Spleen (tissue), 11 donors: Measurements from ENCODE around the gene MRPS31. TPM values are rescaled to one million over a fixed set of nuclear protein-coding genes. Genes with fewer than 3 reads are reported as not detected.

Experiments used
- DNase-seq: peaks from one replicate; pipeline ENCODE4 v3.0.0-alpha.2; 2020
- H3K27ac ChIP-seq, 8 donors: fragments of 200-600 bp; sonication (generic) in 7 of 8; 1 replicate in 4 of 8; 2 replicates in 4 of 8; pipeline versions ENCODE4 v1.5.0 to v1.8.0; 2016 to 2021; ENCODE audit warnings: inconsistent platforms in 4 of 8, mild to moderate bottlenecking in 4 of 8, moderate library complexity in 1 of 8
- H3K27me3 ChIP-seq, 7 donors: fragments of 200-600 bp; sonication (generic) in 6 of 7; replicated peaks in 1 of 7; 1 replicate in 4 of 7; 2 replicates in 3 of 7; pipeline versions ENCODE4 v1.5.0 to v1.8.0; 2016 to 2021; ENCODE audit warnings: inconsistent platforms in 3 of 7, mild to moderate bottlenecking in 1 of 7
- H3K36me3 ChIP-seq, 6 donors: fragments of 200-600 bp; sonication (generic) in 5 of 6; 1 replicate in 4 of 6; 2 replicates in 2 of 6; pipeline versions ENCODE4 v1.5.0 to v1.8.0; 2016 to 2021; ENCODE audit warnings: inconsistent platforms in 2 of 6
- H3K4me1 ChIP-seq, 6 donors: fragments of 200-600 bp; sonication (generic) in 5 of 6; 1 replicate in 3 of 6; 2 replicates in 3 of 6; pipeline versions ENCODE4 v1.5.0 to v1.8.0; 2016 to 2021; ENCODE audit warnings: inconsistent platforms in 3 of 6
- H3K4me3 ChIP-seq, 8 donors: fragments of 200-600 bp; sonication (generic) in 7 of 8; 1 replicate in 4 of 8; 2 replicates in 4 of 8; pipeline versions ENCODE4 v1.5.0 to v1.8.0; 2016 to 2021; ENCODE audit warnings: inconsistent platforms in 4 of 8, mild to moderate bottlenecking in 4 of 8, moderate library complexity in 2 of 8
- H3K9me3 ChIP-seq, 8 donors: fragments of 200-600 bp; sonication (generic) in 7 of 8; 1 replicate in 4 of 8; 2 replicates in 4 of 8; pipeline versions ENCODE4 v1.5.0 to v1.8.0; 2016 to 2021; ENCODE audit warnings: inconsistent platforms in 4 of 8
- POLR2A ChIP-seq, 3 donors: fragments of 450-650 bp; IDR thresholded peaks; one replicate each; pipeline ENCODE4 v1.5.1; 2017; ENCODE audit warnings: antibody characterized with exemption in 3 of 3, mild to moderate bottlenecking in 1 of 3
- POLR2AphosphoS5 ChIP-seq, 3 donors: sonication (generic); formaldehyde crosslinking; IDR thresholded peaks; one replicate each; pipeline ENCODE4 v1.5.1; 2017; ENCODE audit warnings: antibody characterized with exemption in 3 of 3
- WGBS, 5 donors: extraction: QIAGEN DNeasy Blood & Tissue Kit in 3 of 5; methylation state at CpG; one replicate each; pipeline versions ENCODE4 v1.1.5 to v1.1.7; 2013 to 2018; 5-methylcytosine and 5-hydroxymethylcytosine counted together
- intact Hi-C: fragments of 100-400 bp; cut with DNase I; formaldehyde crosslinking; loops from one replicate; pipeline ENCODE4 v1.15.0; 2023; ENCODE audit warnings: low total_unique reads
- polyA plus RNA-seq, 3 donors: library from polyadenylated mRNA; stranded (reverse); fragments of 200-250 nt; gene quantifications; one replicate each; pipeline ENCODE4 v1.2.1, GENCODE V29; 2013
- total RNA-seq, 7 donors: library from RNA; depleted of rRNA in 3 of 7; stranded (reverse); fragments of >200 nt in 3 of 7; fragmentation: NEBNext Ultra II Directional in 4 of 7; extraction: Animal tissue kit (Norgen Biotek cat#: 25700) in 4 of 7; gene quantifications; one replicate each; pipeline versions ENCODE4 v1.1.0 to v1.2.1, GENCODE V29; 2016 to 2021
- TF ChIP-seq, protein P1 (sequence below), 11 experiments: fragments of 200-600 bp in 7 of 11; fragments of 450-650 bp in 4 of 11; sonication (generic) in 4 of 11; IDR thresholded peaks in 8 of 11; conservative IDR thresholded peaks in 3 of 11; 1 replicate in 7 of 11; 2 replicates in 4 of 11; pipeline versions ENCODE4 v1.4.0 to v1.8.0; 2016 to 2021; ENCODE audit warnings: antibody characterized with exemption in 11 of 11, inconsistent platforms in 4 of 11, mild to moderate bottlenecking in 1 of 11
- donor health status: healthy with polysubstance abuse.
- donor health status: DM: no; HTN: no; CAD: no; lungs with moderate emphysema.
- donor health status: DM: no; HTN: no; CAD: no.
- donor health status: Bipolar disorder and iron deficiency.
- donor health status: healthy.
- donor health status: DM: no; HTN: no; CAD: no.
- donor health status: DM: yes; HTN: yes; CAD: no.

The MRPS31 gene
- total and polyA plus RNA-seq, 10 donors, result 16.8 to 33.2 (median 28.1) TPM

DNA sequence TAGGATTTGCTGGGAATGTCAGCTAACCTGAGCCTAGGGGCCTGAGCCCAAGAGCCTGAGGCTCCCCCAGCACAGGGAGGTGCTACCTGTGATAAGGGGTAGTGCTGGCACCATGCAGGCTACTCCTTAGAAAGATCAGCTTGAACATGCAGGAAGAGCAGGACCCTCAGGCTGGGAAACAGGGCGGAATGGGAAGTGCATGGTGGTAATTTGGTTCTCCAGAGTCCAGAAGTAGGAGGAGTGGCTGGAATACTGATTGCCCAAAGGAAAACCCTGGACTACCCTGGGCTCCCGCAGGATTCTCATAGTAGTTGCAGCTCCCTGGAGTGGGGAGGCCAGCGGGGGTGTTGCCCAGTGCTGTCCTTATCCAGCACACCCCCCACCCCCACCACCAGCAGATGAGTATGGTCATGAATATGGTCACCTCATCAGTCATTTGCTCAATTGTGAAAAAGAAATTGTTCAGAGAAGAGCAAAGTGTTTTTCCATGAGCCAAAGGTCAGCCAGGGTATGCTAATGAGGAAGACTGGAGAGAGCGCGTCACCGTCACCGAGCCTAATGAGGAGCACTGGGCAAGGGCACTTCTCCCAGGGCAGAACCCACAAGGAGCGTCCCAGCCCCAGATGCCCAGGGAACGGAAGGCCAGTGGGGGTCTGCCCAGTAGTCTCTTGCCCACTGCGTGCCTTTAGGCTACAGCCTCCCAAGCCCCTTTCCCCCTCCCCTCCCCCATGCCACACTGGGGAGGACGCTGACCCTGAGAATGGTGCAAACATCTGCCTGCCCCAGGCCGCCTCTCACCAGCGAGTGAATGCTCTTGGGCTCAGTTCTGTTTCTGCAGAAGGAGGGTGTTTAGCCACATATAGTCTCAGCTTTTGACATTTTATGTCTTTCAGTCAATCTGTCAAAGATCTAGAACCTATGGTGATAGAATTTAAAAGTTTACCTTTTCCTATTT lies 23.7 kb upstream of the MRPS31 start:
- no peak for TF ChIP-seq POLR2A (IDR thresholded peaks at IDR 0.05)
- no peak for TF ChIP-seq POLR2AphosphoS5 (IDR thresholded peaks at IDR 0.05)
- TF ChIP-seq, protein P1, sequence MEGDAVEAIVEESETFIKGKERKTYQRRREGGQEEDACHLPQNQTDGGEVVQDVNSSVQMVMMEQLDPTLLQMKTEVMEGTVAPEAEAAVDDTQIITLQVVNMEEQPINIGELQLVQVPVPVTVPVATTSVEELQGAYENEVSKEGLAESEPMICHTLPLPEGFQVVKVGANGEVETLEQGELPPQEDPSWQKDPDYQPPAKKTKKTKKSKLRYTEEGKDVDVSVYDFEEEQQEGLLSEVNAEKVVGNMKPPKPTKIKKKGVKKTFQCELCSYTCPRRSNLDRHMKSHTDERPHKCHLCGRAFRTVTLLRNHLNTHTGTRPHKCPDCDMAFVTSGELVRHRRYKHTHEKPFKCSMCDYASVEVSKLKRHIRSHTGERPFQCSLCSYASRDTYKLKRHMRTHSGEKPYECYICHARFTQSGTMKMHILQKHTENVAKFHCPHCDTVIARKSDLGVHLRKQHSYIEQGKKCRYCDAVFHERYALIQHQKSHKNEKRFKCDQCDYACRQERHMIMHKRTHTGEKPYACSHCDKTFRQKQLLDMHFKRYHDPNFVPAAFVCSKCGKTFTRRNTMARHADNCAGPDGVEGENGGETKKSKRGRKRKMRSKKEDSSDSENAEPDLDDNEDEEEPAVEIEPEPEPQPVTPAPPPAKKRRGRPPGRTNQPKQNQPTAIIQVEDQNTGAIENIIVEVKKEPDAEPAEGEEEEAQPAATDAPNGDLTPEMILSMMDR (IDR thresholded peaks at IDR 0.05 in 8 of 11, conservative IDR thresholded peaks at IDR 0.05 in 3 of 11), result no peak
- intact Hi-C loops, result loop anchor here (10.0 kb wide), 2 partner anchors 120 to 260 kb away; no protein-coding TSS in a partner anchor
- Histone ChIP-seq H3K4me1 (peaks cover 0 to 14% (median 8%) of the 10 kb centered on the region in 6 donors), H3K27me3 (no peaks in the 10 kb centered on the region), H3K36me3 (peaks cover 0 to 53% (median 6%) of the 10 kb centered on the region in 6 donors), H3K9me3 (no peaks in the 10 kb centered on the region), H3K4me3 (no peak overlapping the region), H3K27ac (no peak overlapping the region)
- 91 to 96% (median 94%) methylated on average over 13 of the region's 13 CpGs for WGBS, 5 donors
- DNase-seq, result no peak

DNA sequence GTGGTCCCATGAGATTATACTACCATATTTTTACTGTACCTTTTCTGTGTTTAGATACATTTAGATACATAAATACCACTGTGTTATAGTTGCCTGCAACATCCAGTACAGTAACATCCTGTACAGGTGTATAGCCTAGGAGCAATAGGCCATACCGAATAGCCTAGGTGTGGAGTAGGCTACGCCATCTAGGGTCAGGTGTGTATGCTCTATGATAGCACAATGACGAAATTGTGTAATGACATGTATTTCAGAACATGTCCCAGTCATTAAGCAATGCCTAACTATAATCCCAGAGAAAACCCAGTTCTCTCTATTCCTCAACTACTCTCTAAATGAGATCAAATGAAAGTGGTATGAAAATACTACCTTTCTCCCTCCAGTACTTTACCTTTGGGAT lies 22.3 kb upstream of the MRPS31 start:
- Histone ChIP-seq H3K27ac (no peak overlapping the region), H3K27me3 (no peaks in the 10 kb centered on the region), H3K4me1 (peaks cover 0 to 23% (median 15%) of the 10 kb centered on the region in 6 donors), H3K4me3 (no peak overlapping the region), H3K36me3 (peaks cover 0 to 39% (median 0%) of the 10 kb centered on the region in 6 donors), H3K9me3 (no peaks in the 10 kb centered on the region)
- WGBS, 5 donors, result 82 to 98% (median 90%) methylated on average over 3 of the region's 3 CpGs
- DNase-seq, result no peak
- TF ChIP-seq POLR2A (IDR thresholded peaks at IDR 0.05), result no peak
- no peak for TF ChIP-seq POLR2AphosphoS5 (IDR thresholded peaks at IDR 0.05)
- TF ChIP-seq, protein P1 (IDR thresholded peaks at IDR 0.05 in 8 of 11, conservative IDR thresholded peaks at IDR 0.05 in 3 of 11), result no peak
- intact Hi-C loops, result loop anchor here (10.0 kb wide), 2 partner anchors 121 to 261 kb away; no protein-coding TSS in a partner anchor

DNA sequence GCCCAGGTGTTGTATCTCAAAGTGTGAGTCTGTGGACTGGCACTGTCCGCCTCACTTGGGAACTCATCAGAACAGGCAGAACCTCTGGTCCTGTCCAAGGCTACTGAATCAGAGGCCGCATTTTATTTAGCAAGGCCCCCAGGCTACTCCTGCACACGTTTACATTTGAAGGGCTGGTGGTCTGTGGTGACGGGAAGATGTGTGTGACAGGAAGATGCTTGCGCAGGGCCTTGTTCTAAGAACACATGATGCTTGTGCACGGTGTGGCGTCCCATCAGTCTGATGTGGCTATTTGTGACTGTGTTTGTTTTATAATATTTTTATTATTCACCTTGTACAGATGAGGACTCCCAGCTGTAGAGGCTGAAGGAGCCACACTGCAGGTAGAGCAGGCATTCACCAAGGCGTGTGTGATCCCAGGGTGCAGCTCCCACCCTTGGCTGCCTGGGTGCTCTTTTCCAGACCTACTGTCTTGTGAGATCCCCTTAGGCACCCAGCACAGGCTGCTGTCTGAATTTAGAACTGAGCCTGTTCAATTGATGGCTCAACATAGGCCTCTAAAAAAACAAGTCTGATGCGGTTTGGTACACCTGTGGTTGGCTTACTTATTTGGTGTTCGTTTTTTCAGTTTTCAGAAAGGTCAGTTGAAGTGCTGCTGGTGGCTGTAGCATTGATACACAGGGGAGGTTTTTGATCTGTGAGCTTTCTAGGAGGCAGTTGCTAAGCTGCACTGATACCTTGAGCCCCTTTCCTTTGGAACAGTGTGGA lies 21.5 kb upstream of the MRPS31 start:
- TF ChIP-seq POLR2A (IDR thresholded peaks at IDR 0.05) (no peak), POLR2AphosphoS5 (IDR thresholded peaks at IDR 0.05) (no peak)
- TF ChIP-seq, protein P1 (IDR thresholded peaks at IDR 0.05 in 8 of 11, conservative IDR thresholded peaks at IDR 0.05 in 3 of 11), result no peak
- H3K27me3 ChIP-seq, result no peaks in the 10 kb centered on the region
- intact Hi-C loops, result loop anchor here (10.0 kb wide), 2 partner anchors 122 to 262 kb away; no protein-coding TSS in a partner anchor
- H3K36me3 ChIP-seq, result peaks cover 0 to 37% (median 0%) of the 10 kb centered on the region in 6 donors
- 79 to 89% (median 85%) methylated on average over 10 of the region's 10 CpGs for WGBS, 5 donors
- no peaks in the 10 kb centered on the region for H3K9me3 ChIP-seq
- H3K4me1 ChIP-seq, result peaks cover 0 to 24% (median 15%) of the 10 kb centered on the region in 6 donors
- H3K4me3 ChIP-seq, result no peak overlapping the region
- H3K27ac ChIP-seq, result no peak overlapping the region
- DNase-seq, result no peak
